Brain microvascular endothelial cell (primary cell): Measurements from ENCODE around the gene ADAMTSL3.

Source experiments
- DNase-seq: peaks from one replicate; pipeline ENCODE4 v3.0.0-alpha.2; 2020
- H3K27ac ChIP-seq: fragments of 250-450 bp; sonication (Bioruptor Pico); 2 replicates; pipeline ENCODE4 v1.5.1; 2020; ENCODE audit warnings: mild to moderate bottlenecking, moderate library complexity
- H3K27me3 ChIP-seq: fragments of 250-450 bp; sonication (Bioruptor Pico); replicated peaks from 2 replicates; pipeline ENCODE4 v1.5.1; 2020; ENCODE audit warnings: mild to moderate bottlenecking
- H3K36me3 ChIP-seq: fragments of 250-450 bp; sonication (Bioruptor Pico); replicated peaks from 2 replicates; pipeline ENCODE4 v1.5.1; 2020; ENCODE audit warnings: mild to moderate bottlenecking
- H3K4me3 ChIP-seq: 2 replicates; pipeline ENCODE4 v1.5.1; 2011; ENCODE audit warnings: low read depth, mild to moderate bottlenecking, control low read depth, low read length, moderate library complexity
- CTCF ChIP-seq: IDR thresholded peaks from 2 replicates; pipeline ENCODE4 v1.5.1; 2011; ENCODE audit warnings: low read depth, mild to moderate bottlenecking, moderate library complexity, low read length, control low read depth, inconsistent platforms; ENCODE audit errors: missing control alignments
- in situ Hi-C: cut with HindIII; loops from 2 replicates; pipeline ENCODE4 v1.10.0; 2017; ENCODE audit warnings: low sequenced_read_pairs, low pct_ligation_motif_present

The ADAMTSL3 gene

GRCh38 chr15:83690676-83691075 lies 36.8 kb downstream of the ADAMTSL3 start:
- TF ChIP-seq CTCF = no peak
- in situ Hi-C loops = no loop called here
- Histone ChIP-seq H3K36me3 (no peaks in the 10 kb centered on the region), H3K27me3 (no peaks in the 10 kb centered on the region), H3K4me3 (no peak overlapping the region), H3K27ac (no peak overlapping the region)
- no peak for DNase-seq

- Histone ChIP-seq H3K36me3 (no peaks in the 10 kb centered on the region), H3K27ac (no peak overlapping the region), H3K27me3 (no peaks in the 10 kb centered on the region), H3K4me3 (no peak overlapping the region)
- in situ Hi-C loops = no loop called here
- TF ChIP-seq CTCF = no peak
- DNase-seq = no peak
Observed at GRCh38 chr15:83692746-83693581, 39.0 kb downstream of the ADAMTSL3 start.

DNA sequence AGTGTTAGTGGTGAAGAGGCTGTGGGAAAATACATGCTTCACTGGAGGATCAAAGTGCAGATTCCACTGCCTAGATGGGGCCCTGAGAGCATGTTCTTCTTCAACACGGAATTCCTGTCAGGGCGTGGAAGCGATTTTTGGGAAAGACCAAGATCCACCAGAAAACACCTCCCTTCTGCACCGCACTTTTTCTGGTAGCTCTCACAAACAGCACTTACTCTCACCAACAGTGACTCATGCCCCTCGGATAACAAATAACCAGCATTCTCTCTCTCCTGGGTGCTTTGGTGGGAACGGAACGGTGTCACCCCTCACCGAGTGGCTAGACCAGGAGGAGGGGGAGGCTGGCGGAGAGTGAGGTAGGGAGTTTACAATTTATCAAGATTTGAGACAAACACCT lies 40.1 kb downstream of the ADAMTSL3 start:
- in situ Hi-C loops = no loop called here
- Histone ChIP-seq H3K27me3 (no peaks in the 10 kb centered on the region), H3K4me3 (no peak overlapping the region), H3K36me3 (no peaks in the 10 kb centered on the region), H3K27ac (no peak overlapping the region)
- peak; percentile 61 for DNase-seq
- no peak for TF ChIP-seq CTCF

DNA sequence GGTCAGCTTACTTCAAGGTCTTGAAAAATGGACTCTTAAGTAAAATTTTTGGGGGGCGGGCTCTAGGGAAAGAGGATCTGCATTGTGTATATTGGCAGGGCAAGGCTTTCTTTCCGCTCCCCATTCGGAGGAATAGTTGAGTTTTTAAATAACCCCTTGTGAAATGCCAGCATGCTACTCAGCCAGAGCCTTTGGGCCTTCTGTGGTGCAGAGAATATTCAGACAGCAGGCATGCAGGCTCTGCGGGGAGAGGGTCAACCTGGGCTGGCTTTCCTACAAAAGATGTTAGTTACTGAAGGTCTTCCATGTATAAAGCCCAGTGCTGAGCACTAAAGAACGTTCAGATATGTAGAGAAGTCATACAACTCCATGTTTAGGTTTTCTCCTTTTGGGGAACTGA lies 40.6 kb downstream of the ADAMTSL3 start:
- Histone ChIP-seq H3K36me3 (no peaks in the 10 kb centered on the region), H3K27me3 (no peaks in the 10 kb centered on the region), H3K27ac (no peak overlapping the region), H3K4me3 (no peak overlapping the region)
- DNase-seq = no peak
- in situ Hi-C loops = no loop called here
- no peak for TF ChIP-seq CTCF

DNA sequence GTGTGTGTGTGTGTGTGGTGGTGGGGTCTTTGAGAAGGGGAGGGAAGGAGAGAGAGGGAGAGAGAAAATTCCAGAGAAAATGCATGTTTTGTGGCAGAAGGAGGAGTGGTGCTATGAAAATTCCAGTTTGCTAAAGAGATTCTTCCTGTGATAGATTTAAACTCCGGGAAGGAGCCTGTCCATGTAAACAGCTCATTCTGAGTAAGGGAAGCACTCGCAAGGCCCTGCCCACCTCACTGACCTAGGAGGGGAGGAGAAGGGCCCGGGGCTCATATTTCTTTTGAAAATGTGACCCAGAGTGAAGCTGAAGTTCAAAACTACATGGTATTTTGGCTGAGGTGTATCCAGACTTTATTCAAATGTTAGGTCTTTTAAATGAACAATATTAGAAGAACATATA lies 41.3 kb downstream of the ADAMTSL3 start:
- H3K27me3 ChIP-seq = no peaks in the 10 kb centered on the region
- H3K27ac ChIP-seq = no peak overlapping the region
- no peak for DNase-seq
- in situ Hi-C loops = no loop called here
- H3K36me3 ChIP-seq = no peaks in the 10 kb centered on the region
- no peak for TF ChIP-seq CTCF
- no peak overlapping the region for H3K4me3 ChIP-seq
